HG02973 (cell line): ENCODE results near the gene STYX.
"Not testable (repeated sequence)": the region's sequence is repeated elsewhere in the genome, so short reads cannot be mapped to it uniquely, and the experiment has no call there.

Experiments
- ATAC-seq: cut with Tn5 transposase; IDR thresholded peaks from one replicate; pipeline ENCODE4 v1.9.1; 2021; ENCODE audit warnings: moderate library complexity; ENCODE audit not compliant: unreplicated experiment

STYX gene

DNA sequence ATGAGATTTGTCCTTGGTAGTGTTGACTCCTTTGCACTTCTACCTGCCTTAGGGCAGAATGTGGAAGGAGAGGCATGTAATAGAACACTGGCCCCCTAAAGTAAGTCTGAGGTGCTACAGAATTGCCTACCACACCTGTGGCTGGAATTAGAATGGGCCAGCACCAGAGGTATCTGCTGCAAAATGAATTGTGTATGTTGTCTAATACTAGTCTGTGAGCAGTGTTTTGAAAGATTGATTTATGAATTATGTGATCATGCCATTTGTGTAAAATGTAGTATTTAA is 5.7 kb upstream of the STYX start:
- ATAC-seq: no peak

DNA sequence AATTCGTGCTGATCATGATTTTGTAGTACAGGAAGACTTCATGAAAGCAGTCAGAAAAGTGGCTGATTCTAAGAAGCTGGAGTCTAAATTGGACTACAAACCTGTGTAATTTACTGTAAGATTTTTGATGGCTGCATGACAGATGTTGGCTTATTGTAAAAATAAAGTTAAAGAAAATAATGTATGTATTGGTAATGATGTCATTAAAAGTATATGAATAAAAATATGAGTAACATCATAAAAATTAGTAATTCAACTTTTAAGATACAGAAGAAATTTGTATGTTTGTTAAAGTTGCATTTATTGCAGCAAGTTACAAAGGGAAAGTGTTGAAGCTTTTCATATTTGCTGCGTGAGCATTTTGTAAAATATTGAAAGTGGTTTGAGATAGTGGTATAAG is 2.5 kb upstream of the STYX start:
- ATAC-seq: not testable (repeated sequence)

DNA sequence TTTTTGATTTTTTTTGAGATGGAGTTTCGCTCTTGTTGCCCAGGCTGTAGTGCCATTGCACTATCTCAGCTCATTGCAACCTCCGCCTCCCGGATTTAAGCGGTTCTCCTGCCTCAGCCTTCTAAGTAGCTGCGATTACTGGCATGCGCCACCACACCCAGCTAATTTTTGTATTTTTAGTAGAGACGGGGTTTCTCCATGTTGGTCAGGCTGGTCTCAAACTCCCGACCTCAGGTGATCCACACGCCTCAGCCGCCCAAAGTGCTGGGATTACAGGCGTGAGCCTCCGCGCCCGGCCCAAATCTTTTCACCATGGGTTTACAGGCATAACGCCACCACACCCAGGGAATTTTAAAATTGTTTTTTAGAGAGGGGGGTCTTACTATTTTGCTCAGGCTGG is 931 bp upstream of the STYX start:
- ATAC-seq: not testable (repeated sequence)

DNA sequence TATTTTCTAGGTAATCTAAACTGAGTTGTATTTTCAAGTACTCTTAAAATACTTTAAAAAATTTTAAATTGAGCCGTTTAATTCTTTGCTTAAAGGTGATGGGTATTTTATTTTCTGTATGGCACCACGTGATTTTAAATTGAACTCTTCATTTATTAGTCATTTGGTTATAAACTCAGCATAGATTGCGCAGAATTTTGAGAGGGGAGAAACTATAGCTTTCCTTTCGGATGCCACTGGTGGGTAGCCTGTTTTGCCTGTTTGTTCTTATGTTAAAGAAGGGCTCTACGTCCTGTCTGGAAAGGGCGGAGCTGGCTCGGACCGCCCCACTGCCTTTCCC is 411 bp upstream of the STYX start:
- ATAC-seq: no peak

DNA sequence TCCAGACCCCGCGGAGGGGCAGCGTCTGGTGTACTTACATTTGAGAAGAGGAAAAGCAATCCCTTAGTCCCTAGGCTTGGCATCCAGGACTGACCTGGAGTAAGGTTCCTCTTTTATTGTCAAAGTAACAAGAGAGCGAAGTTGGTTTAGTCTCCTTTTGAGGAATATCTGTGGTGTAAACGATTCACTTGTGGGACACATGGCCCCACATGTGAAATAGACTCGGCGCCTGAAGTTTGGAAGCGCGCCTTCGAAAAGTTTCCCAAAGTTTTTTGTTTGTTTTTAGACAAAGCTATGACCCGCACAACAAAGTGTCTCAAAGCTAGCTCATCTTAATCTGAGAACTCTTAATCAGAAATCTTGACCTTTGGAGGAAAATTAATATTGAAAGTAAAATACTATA is 744 bp downstream of the STYX start:
- no peak for ATAC-seq

DNA sequence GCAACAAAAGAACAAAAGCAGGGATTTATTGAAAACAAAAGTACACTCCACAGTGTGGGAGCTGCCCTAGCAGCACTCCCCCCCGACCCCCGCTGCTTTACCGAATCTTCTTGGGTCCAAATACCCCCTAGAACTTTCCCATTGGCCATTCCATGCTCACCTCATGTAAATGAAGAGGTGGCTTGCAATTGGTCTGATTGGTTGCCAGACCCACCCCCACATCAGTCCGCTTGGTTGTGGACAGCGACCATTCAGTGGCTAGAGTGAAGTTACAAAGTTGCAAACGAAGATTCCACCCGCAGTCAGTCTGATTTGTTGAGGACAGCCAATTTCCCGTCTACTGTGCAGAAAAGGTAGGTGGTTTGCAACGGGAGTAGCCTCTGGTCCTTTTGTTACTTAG is 3.9 kb downstream of the STYX start:
- no peak for ATAC-seq

DNA sequence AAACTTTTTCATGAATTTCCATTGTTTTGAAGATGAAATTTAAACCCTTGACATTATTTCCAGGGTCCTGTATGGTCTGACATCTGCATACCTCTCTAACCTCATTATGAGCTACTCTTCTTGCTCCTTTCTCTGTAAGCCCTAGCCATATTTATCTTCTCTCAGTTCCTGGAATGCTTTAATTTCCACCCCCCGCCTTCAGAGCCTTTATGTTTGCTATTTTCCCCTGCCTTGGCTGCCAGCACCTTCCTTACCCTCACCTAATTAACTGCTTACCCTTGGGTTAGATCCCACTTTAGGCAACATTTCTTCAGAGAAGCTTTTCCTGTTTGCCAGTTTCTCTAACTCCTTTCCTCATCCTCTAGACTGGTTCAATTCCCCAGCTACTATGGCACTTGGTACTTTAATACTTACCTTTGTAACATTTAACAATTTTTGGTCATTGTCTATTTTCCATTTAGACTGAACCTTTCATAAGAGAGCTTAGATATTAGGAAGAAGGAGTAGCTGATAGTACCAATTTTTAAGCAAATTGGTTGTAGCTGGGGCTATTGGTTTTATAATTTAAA is 6.0 kb downstream of the STYX start:
- no peak for ATAC-seq

DNA sequence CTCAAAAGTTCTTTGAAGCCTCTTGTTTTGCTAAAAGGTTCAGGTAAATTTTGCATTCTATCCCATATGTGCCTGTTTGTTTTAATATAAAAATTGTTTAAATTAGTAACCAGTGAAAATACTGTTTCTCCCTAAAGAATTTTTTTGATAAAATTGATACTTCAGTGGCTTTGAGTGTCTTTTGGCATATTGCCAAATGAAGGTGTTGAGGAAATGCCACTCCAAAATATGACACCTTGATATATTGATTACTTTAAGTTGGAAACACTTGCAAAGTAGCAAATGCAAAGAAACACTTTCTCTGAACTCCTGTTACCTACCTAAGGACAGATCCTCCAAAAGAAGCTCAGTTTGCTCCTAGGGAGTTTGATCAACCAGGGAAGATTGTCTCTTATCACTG is 8.4 kb downstream of the STYX start:
- no peak for ATAC-seq

DNA sequence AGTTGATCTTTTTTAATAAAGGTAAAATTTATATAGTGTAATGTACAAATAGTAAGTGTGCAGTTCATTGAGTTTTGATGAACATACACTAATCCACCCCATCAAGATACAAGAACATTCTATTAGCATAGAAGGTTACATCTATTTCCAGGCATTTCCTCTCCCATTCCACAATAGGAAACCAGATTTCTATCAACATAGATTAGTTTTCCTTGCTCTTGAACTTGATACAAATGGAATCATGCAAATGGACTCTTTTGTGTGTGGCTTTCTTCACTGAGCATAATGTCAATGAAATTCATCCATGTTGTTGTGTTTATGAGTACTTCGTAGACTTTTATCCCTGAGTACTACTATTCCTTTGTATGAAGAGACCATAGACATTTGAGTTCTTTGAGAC is 10.8 kb downstream of the STYX start:
- no peak for ATAC-seq

DNA sequence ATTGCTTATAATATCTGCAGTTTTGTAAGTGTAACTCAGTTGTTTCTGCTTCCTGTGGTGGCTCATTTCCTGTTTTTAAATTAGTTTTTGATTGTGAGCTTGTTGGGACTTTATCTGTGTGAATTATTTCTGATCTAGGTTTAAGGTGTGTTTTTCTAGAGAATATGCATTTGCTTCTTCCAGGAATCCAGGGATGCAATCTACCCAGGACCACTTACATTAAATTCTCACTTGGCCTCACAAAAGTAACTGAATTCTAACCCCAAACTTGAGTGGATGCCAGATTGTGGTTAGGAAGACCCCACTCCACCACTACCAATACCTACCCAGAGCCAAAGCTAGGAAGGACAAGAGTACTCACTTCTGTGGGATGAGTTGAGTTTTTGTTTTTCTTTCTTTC is 11.9 kb downstream of the STYX start:
- ATAC-seq: no peak

DNA sequence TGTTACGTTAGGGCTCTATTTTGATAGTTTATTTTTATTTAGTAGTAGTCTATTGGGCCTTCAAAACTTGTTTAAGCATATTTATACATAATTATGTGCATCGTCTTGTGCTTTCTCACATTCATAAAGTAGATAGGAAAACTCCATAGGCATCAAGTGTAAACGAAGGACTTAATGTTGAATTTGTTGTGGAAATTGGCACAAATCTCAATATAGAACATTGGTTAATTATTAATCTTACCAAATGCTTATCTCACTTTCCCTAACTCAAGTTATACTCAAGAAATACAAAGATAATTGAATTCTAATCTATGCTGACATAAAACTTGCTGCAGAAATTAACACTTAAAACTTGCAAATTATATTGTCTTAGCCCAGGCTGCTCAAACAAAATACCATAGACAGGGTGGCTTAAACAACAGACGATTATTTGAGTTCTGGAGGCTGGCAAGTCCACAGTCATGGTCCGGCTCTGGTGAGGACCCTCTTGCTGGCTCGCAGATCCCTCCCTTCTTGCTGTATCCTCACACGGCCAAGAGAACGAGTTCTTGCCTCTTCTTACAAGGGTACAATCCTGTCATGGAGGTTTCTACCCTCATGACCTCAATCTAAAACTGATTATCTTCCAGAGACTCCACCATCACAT is 18.8 kb downstream of the STYX start:
- no peak for ATAC-seq

DNA sequence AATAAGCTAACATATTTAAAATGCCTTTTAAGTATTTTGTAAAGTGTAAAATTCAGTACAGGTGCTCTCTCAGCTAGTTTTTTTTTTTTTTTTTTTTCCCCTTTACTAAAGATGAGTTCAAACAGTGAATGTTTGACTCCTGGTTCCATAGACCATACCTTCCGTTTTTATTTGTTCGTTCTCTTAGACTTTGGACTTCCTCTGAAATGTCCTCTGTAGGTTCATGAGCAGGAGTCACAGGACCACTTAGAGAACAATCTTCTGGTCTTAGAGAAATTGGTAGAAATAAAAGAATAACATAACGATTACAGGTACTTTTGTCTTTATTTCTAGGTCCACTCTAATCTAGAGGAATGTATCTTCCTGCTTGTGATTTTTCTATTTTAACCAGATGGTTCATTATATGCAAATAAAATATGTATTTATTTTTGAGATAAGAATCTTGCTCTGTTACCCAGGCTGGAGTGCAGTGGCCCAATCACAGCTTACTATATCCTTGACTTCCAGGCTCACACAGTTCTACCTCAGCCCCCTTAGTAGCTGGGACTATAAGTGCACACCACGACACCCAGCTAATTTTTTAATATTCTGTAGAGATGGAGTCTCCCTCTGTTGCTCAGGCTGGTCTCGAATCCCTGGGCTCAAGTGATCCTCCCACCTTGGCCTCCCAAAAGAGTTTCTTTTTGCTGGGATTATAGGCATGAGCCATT is 25.8 kb downstream of the STYX start:
- ATAC-seq: no peak

DNA sequence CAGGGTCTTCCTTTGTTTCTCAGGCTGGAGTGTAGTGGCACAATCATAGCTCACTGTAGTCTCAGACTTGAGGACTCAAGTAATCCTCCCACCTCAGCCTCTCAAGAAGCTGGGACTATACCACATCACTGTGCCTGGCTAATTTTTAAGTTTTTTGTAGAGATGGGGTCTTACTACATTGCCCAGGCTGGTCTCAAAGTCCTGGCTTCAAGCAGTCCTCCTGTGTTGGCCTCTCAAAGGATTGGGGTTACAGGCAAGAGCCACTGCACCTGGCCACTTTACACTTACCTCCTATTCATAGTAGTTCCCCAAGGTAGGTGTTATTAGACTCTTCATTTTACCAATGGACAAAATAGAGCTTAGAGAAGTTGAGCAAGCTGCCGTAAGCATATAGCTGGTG is 29.2 kb downstream of the STYX start:
- ATAC-seq: no peak

DNA sequence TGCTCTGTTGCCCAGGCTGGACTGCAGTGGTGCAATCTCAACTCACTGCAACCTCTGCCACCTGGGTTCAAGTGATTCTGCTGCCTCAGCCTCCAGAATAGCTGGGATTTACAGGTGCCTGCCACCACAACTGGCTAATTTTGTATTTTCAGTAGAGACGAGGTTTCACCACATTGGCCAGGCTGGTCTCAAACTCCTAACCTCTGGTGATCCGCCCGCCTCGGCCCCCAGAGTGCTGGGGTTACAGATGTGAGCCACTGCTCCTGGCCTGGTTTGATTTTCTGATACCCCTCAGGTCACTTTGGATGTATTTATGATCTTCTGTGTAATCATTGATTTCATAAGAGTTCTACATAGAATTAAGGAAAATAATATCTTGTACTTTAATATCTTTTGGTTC is 33.0 kb downstream of the STYX start:
- ATAC-seq: not testable (repeated sequence)

DNA sequence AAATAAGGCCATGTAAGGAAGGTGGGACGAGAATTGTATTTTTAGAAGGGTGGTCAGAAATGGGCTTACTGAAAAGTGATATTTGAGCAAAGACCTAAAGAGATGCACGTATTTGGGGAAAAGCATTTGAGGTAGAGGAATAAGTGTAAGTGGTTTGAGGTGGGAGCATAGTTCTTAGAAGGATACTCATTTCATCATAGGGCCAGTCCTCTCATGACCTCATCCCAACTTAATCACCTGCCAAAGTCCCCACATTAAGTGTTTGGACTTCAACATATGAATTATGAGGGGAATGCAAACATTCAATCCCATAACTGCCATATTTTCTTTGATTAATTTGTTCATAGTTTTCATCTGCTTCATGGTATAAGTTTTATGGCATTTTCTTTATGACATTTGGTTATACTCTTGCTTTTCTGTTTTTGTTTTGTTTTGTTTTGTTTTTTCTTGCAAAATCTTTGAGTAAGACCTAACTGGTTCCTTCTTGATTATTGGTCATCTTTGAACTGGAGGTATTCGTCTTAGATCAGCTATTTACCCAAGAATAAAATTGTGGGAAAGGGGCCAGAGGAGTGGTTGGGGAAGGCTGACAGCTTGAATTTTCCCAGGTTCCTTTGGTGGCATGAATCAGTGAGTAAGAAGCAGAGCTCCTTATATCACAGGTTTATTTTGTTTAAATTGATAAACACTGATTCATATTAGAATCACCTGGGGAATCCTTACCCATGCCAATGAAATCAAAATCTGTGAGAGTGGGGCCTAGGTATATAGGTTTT is 37.3 kb downstream of the STYX start:
- no peak for ATAC-seq

DNA sequence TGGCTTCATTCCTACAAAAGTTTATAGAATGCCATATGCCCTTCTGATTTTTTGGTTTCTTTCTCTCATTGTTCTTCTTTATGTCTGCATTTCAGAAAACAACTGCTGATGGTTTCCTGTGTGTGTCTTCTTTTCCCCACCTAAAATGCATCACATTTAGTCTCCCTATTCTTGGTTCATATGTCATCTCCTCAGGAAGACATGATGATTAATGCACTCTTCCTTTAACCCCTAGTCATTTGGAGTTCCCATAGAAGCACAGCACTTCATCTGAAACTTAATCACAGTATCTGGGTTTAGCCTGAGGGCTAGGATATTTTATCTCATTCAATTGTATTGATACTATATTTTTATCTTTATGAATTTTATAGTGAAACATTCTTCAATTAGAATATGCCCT is 39.9 kb downstream of the STYX start:
- ATAC-seq: no peak

DNA sequence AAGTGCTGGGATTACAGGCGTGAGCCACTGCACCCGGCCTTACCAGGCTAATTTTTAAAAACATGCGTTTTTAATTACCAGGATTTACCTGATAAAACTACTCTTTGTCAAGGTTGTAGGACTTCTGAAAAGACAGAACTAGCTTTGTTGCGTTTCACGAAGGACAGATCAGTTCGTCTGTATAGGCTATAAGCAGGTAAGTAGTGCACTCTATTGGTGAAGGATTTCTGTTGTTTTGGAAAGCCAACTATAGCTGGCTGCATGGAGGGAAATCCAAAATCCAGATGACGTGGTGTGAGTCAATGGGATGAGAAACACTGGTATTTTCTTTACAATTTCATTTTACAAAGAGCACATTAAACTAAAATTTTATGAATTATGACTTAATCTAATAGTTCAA is 46.9 kb downstream of the STYX start:
- ATAC-seq: no peak

DNA sequence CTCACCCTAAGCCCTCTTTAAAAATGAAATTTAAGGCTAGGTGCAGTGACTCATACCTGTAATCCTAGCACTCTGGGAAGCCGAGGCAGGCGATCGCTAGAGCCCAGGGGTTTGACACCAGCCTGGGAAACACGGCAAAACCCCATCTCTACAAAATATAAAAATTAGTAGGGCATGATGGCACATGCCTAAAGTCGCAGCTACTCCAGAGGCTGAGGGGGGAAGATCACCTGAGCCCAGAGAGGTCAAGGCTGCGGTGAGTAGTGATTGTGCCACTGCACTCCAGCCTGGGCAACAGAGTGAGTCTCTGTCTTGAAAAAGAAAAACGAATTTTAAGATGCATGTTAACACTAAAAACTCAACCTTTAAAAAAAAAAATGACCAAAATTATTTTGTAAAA is 48.7 kb downstream of the STYX start:
- ATAC-seq: no peak

DNA sequence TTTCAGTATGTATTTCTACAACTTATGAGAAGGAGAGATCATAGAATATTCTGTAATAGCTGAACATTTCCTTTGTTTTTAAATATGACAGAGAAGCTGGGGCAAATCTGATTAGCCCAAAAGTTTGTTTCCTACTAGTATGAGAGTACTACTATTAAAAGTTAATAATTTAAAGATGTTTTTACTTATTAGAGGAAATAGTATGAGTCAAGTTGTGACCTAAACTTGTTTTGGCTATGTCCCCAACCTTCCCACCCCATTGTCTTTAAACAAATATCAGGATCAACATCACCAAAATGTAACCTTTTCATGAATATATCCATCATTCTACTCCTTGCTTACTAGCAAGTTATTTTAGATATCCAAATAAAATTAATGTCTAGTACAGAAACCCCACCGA is 50.9 kb downstream of the STYX start:
- ATAC-seq: no peak

DNA sequence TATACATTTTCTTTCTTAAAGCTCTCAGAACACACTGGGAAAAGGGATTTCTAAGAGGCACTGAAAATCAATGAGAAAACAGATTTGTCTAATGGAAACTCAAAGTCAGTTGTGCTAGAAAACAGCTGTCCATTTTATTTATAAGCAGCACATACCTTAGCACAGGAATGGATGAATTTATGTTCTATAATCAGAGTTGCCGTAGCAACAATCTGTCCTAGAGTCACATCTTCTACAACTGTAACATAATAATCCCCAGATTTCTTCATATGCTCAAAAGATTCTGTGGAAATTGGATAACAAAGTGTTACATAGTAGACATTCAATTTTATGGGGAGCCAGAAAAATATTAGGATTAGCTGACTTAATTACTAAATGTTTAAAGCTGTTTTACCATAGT is 51.7 kb downstream of the STYX start:
- ATAC-seq: no peak

DNA sequence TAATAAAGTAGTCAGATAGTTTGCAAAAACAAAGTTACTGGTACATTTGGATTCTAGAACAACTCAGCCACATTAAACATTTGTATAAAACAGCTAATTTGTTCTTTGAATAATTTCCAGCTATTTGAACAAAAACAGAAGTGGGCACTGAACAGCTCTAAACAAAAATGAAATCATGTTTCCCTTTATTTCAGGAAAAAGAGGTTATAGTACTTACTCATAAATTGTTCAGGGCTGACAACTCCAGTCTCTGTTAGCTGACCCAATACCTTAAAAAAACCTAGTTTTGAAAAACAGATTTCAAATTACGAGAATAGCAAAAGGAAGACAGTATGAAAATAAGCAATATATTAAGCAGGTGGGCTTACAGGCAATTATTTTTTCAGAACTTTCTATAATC is 53.2 kb downstream of the STYX start:
- ATAC-seq: no peak

DNA sequence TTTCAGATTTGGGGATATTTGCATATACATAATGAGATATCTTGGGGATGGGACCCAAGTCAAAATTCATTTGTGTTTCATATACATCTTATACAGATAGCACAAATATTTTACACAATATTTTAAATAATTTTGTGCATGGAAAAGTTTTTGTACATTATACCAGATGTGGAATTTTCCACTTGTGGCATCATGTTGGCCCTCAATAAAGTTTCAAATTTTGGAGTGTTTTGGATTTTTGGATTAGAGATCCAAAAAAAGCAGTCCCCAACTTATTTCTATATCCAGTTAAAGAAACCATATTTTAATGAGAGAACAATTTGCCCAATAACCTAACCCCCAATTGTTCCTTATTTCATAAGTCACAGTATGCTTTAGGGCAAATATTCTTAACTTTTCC is 56.9 kb downstream of the STYX start:
- ATAC-seq: no peak
